Large intestine (tissue), 3 donors: ENCODE measurements around the gene NODAL. TPM values are rescaled to one million over a fixed set of nuclear protein-coding genes. Genes with fewer than 3 reads are reported as not detected.

Experiments
- DNase-seq, 2 donors: peaks; one replicate each; pipeline versions ENCODE4 v3.0.0 to v3.0.0-alpha.2; 2013
- H3K27ac ChIP-seq: one replicate; pipeline ENCODE4 v1.5.1; 2013; ENCODE audit warnings: low read length
- H3K27me3 ChIP-seq: 2 replicates; pipeline ENCODE4 v1.6.1; 2013; ENCODE audit warnings: low read length; ENCODE audit not compliant: control insufficient read depth, insufficient read depth
- H3K36me3 ChIP-seq: 2 replicates; pipeline ENCODE4 v1.6.1; 2013; ENCODE audit warnings: low read length; ENCODE audit not compliant: control insufficient read depth, insufficient read depth
- H3K4me1 ChIP-seq: one replicate; pipeline ENCODE4 v1.6.1; 2013; ENCODE audit warnings: low read length; ENCODE audit not compliant: control insufficient read depth, insufficient read depth
- H3K4me3 ChIP-seq: one replicate; pipeline ENCODE4 v1.5.1; 2013; ENCODE audit warnings: low read length
- H3K9me3 ChIP-seq: one replicate; pipeline ENCODE4 v1.6.1; 2013; ENCODE audit warnings: mild to moderate bottlenecking, low read depth, low read length, moderate library complexity; ENCODE audit not compliant: control insufficient read depth
- WGBS: methylation state at CpG from one replicate; pipeline ENCODE4 v1.1.5; 2013; ENCODE audit warnings: low lambda C conversion rate; ENCODE audit not compliant: insufficient coverage; 5-methylcytosine and 5-hydroxymethylcytosine counted together
- polyA plus RNA-seq: library from polyadenylated mRNA; unstranded; fragments of 120-200 nt; gene quantifications from one replicate; pipeline ENCODE4 v1.2.1, GENCODE V29; 2013

Gene NODAL
- polyA plus RNA-seq, 1 donor: 0.33 TPM

GRCh38 chr10:70445718-70446657, 4.5 kb upstream of the NODAL start:
- Histone ChIP-seq H3K36me3 (no peaks in the 10 kb centered on the region), H3K27ac (peak overlapping the region; percentile 7)

GRCh38 chr10:70444744-70445143, 3.3 kb upstream of the NODAL start:
- WGBS: no CpG with 5 or more reads among the region's 4 CpGs
- peaks cover 26% of the 10 kb centered on the region for H3K27me3 ChIP-seq
- no peak for DNase-seq
- H3K36me3 ChIP-seq: no peaks in the 10 kb centered on the region
- H3K4me3 ChIP-seq: no peak overlapping the region
- H3K4me1 ChIP-seq: peaks cover 47% of the 10 kb centered on the region
- H3K27ac ChIP-seq: no peak overlapping the region
- H3K9me3 ChIP-seq: peaks cover 10% of the 10 kb centered on the region

More at GRCh38 chr10:70445718-70446657, 4.5 kb upstream of the NODAL start:
- no CpG with 5 or more reads among the region's 8 CpGs for WGBS
- Histone ChIP-seq H3K4me3 (no peak overlapping the region), H3K27me3 (peaks cover 13% of the 10 kb centered on the region), H3K9me3 (peaks cover 7% of the 10 kb centered on the region), H3K4me1 (peaks cover 38% of the 10 kb centered on the region)
- DNase-seq: peak in 1 of 2 donors; percentile 46

GRCh38 chr10:70442332-70442988, 979 bp upstream of the NODAL start:
- Histone ChIP-seq H3K4me1 (peaks cover 41% of the 10 kb centered on the region), H3K27ac (no peak overlapping the region), H3K27me3 (peaks cover 45% of the 10 kb centered on the region), H3K36me3 (no peaks in the 10 kb centered on the region), H3K4me3 (no peak overlapping the region), H3K9me3 (peaks cover 10% of the 10 kb centered on the region)
- no CpG with 5 or more reads among the region's 6 CpGs for WGBS
- peak; percentile 80 to 87 for DNase-seq

DNA sequence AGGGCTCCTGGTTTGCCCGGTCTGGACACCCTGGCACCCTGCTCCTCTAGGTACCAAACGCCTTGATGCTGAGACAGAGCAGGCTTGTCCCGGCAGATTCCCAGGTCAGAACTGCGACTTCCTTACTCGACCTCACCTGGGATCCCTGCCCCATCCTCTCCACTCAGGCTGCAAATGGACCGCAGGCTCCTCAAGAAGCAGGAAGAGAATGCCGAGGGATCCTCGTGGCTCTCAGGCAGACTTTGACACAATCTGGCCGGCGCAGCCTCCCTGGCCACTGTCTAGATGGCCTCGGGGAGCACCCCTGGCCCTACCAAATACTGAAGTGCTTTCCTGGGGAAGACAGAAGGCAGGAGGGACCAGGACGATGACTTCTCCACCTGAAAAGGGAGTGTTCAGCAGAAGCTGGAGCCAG, 421 bp upstream of the NODAL start:
- Histone ChIP-seq H3K36me3 (no peaks in the 10 kb centered on the region), H3K9me3 (peaks cover 10% of the 10 kb centered on the region), H3K27ac (no peak overlapping the region), H3K4me3 (no peak overlapping the region), H3K4me1 (peaks cover 41% of the 10 kb centered on the region), H3K27me3 (peaks cover 45% of the 10 kb centered on the region)
- no CpG with 5 or more reads among the region's 12 CpGs for WGBS
- DNase-seq: peak in 1 of 2 donors; percentile 62

DNA sequence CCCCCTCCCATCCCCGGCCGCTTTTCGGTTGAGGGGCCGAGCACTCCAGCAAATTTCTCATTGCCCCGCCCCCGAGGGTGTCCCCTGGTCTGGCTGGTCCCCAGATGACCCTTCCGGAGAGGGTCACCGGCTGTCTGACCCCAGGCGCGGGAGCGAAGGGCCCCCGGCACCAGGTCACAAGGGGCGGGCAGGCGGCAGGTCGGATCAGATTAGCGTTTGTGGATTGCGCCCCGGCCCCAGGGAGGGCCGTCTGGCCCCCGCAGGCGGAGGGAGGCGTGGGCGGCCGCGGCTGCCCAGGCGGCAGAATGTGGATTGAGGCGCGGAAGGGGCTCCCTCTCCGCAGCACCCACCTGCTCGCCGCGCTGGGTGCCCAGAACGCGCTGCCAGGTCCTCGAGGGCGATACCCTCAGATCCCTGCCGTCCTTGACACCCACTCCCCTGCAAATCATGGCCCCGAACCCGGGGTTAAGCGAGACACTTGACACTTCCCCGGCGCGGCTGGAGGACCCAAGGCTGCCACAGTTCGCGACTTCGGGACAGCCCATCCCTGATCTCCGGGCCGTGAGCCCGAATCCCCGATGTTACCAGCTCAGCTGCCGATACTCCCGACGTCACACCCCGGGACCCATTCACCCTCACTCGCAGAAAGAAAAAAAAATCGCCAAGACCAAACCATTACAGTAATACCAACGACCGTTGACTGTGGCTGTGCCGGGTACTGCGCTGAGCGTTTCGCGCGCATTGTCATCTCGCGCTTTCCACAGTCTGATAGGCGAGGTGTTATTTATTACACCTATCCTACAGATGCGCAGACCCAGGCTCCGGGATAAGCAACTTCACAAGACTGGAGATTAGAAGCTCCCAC, 953 bp downstream of the NODAL start:
- H3K4me3 ChIP-seq: no peak overlapping the region
- WGBS: no CpG with 5 or more reads among the region's 69 CpGs
- H3K9me3 ChIP-seq: peaks cover 10% of the 10 kb centered on the region
- H3K27me3 ChIP-seq: peaks cover 45% of the 10 kb centered on the region
- peak in 1 of 2 donors; percentile 37 for DNase-seq
- no peak overlapping the region for H3K27ac ChIP-seq
- H3K36me3 ChIP-seq: peaks cover 4% of the 10 kb centered on the region
- peaks cover 31% of the 10 kb centered on the region for H3K4me1 ChIP-seq

GRCh38 chr10:70437721-70438120, 3.8 kb downstream of the NODAL start:
- peaks cover 7% of the 10 kb centered on the region for H3K36me3 ChIP-seq
- peaks cover 24% of the 10 kb centered on the region for H3K4me1 ChIP-seq
- DNase-seq: no peak
- no CpG with 5 or more reads among the region's 5 CpGs for WGBS
- H3K4me3 ChIP-seq: no peak overlapping the region
- H3K9me3 ChIP-seq: peaks cover 10% of the 10 kb centered on the region
- peaks cover 45% of the 10 kb centered on the region for H3K27me3 ChIP-seq
- no peak overlapping the region for H3K27ac ChIP-seq

GRCh38 chr10:70435241-70436085, 6.0 kb downstream of the NODAL start:
- H3K9me3 ChIP-seq: peaks cover under 1% of the 10 kb centered on the region
- H3K36me3 ChIP-seq: peaks cover 9% of the 10 kb centered on the region
- WGBS: no CpG with 5 or more reads among the region's 19 CpGs
- no peak overlapping the region for H3K4me3 ChIP-seq
- DNase-seq: no peak
- H3K27ac ChIP-seq: no peak overlapping the region
- peaks cover 26% of the 10 kb centered on the region for H3K27me3 ChIP-seq
- peaks cover 14% of the 10 kb centered on the region for H3K4me1 ChIP-seq

GRCh38 chr10:70433581-70434280, 7.8 kb downstream of the NODAL start:
- peaks cover 18% of the 10 kb centered on the region for H3K36me3 ChIP-seq
- no peak overlapping the region for H3K4me3 ChIP-seq
- H3K27ac ChIP-seq: no peak overlapping the region
- 90% methylated on average over 2 of the region's 9 CpGs for WGBS
- no peaks in the 10 kb centered on the region for H3K9me3 ChIP-seq
- H3K27me3 ChIP-seq: peaks cover 9% of the 10 kb centered on the region
- DNase-seq: no peak
- H3K4me1 ChIP-seq: peaks cover 18% of the 10 kb centered on the region
